GM12891 (cell line): ENCODE data around the gene ENTPD7.

ENCODE experiments used
- PAX5 ChIP-seq: IDR thresholded peaks from 2 replicates; pipeline ENCODE4 v1.6.1; 2011; ENCODE audit warnings: low read length, moderate library complexity, mild to moderate bottlenecking; ENCODE audit not compliant: insufficient read depth, severe bottlenecking
- POLR2A ChIP-seq: IDR thresholded peaks from 2 replicates; pipeline ENCODE4 v1.6.1; 2011; ENCODE audit warnings: low read depth, low read length, control low read depth
- POLR2AphosphoS5 ChIP-seq: IDR thresholded peaks from 2 replicates; pipeline ENCODE4 v1.6.1; 2011; ENCODE audit warnings: low read depth, low read length, control low read depth
- SPI1 ChIP-seq: IDR thresholded peaks from 2 replicates; pipeline ENCODE4 v1.6.1; 2011; ENCODE audit warnings: low read depth, low read length, control low read depth
- TAF1 ChIP-seq: IDR thresholded peaks from 2 replicates; pipeline ENCODE4 v1.6.1; 2011; ENCODE audit warnings: low read depth, low read length, control low read depth

- no peak for TF ChIP-seq POLR2A
- no peak for TF ChIP-seq POLR2AphosphoS5
- TF ChIP-seq TAF1: no peak
- TF ChIP-seq SPI1: no peak
- no peak for TF ChIP-seq PAX5
Observed at GRCh38 chr10:99742701-99743100, 83.4 kb downstream of the ENTPD7 start.
